IMR-90 (cell line): ENCODE measurements around the gene SERPINB1. TPM values are rescaled to one million over a fixed set of nuclear protein-coding genes. Genes with fewer than 3 reads are reported as not detected.

ENCODE experiments used
- ATAC-seq: fragments of 200-7000 bp; cut with Tn5 transposase; 2 replicates; pipeline ENCODE4 v1.9.1; 2020; ENCODE audit warnings: low read depth, mild to moderate bottlenecking, moderate library complexity
- BruUV-seq: library from RNA; stranded (reverse); fragments of 400-500 nt; replicated peaks from 2 replicates; lab custom pipeline; 2021; lab: Mats Ljungman, UMichigan
- CTCF ChIA-PET: fragments of 300-600 bp; formaldehyde crosslinking; extraction: SDS; loops from one replicate; lab custom pipeline; 2021; ENCODE audit warnings: antibody characterized with exemption; lab: Yijun Ruan, JAX
- POLR2A ChIA-PET: fragments of 300-600 bp; sonication (Branson Sonifier 250); formaldehyde crosslinking; loops from one replicate; lab custom pipeline; 2022; ENCODE audit warnings: antibody characterized with exemption; ENCODE audit not compliant: unreplicated experiment; lab: Charles Lee
- DNase-seq: peaks from one replicate; pipeline ENCODE4 v3.0.0; 2013
- H2AFZ ChIP-seq: replicated peaks from 2 replicates; pipeline ENCODE3; 2013; ENCODE audit warnings: low read length, mild to moderate bottlenecking; ENCODE audit not compliant: poor library complexity
- H2AK5ac ChIP-seq: 2 replicates; pipeline ENCODE4 v1.6.1; 2013; ENCODE audit warnings: low read depth, low read length, inconsistent platforms
- H2AK9ac ChIP-seq: replicated peaks from 2 replicates; pipeline ENCODE3; 2013; ENCODE audit warnings: mild to moderate bottlenecking, low read depth, low read length, moderate library complexity; ENCODE audit not compliant: poor library complexity
- H2BK120ac ChIP-seq: 2 replicates; pipeline ENCODE4 v1.6.1; 2013; ENCODE audit warnings: low read depth, low read length, inconsistent platforms
- H2BK15ac ChIP-seq: 3 replicates; pipeline ENCODE4 v1.6.1; 2013; ENCODE audit warnings: low read depth, low read length, inconsistent platforms
- H2BK20ac ChIP-seq: 2 replicates; pipeline ENCODE4 v1.6.1; 2013; ENCODE audit warnings: low read depth, mild to moderate bottlenecking, inconsistent platforms, low read length, moderate library complexity
- H2BK5ac ChIP-seq: 2 replicates; pipeline ENCODE4 v1.6.1; 2013; ENCODE audit warnings: mild to moderate bottlenecking, low read depth, low read length, inconsistent platforms; ENCODE audit not compliant: poor library complexity, severe bottlenecking
- H3K14ac ChIP-seq: replicated peaks from 2 replicates; pipeline ENCODE4 v1.6.1; 2013; ENCODE audit warnings: low read depth, low read length, inconsistent platforms
- H3K18ac ChIP-seq: 2 replicates; pipeline ENCODE4 v1.6.1; 2013; ENCODE audit warnings: low read depth, low read length, control low read depth
- H3K23ac ChIP-seq: 2 replicates; pipeline ENCODE4 v1.6.1; 2013; ENCODE audit warnings: low read depth, low read length, inconsistent platforms
- H3K27ac ChIP-seq: 2 replicates; pipeline ENCODE4 v1.5.1; 2013; ENCODE audit warnings: mild to moderate bottlenecking, control low read depth, low read length; ENCODE audit not compliant: insufficient read depth
- H3K27me3 ChIP-seq: 2 replicates; pipeline ENCODE4 v1.6.1; 2013; ENCODE audit warnings: low read length; ENCODE audit not compliant: control insufficient read depth, insufficient read depth
- H3K36me3 ChIP-seq: 2 replicates; pipeline ENCODE4 v1.6.1; 2013; ENCODE audit warnings: low read length, mixed read lengths; ENCODE audit not compliant: control insufficient read depth, insufficient read depth
- H3K4ac ChIP-seq: 2 replicates; pipeline ENCODE4 v1.6.1; 2013; ENCODE audit warnings: low read depth, low read length, inconsistent platforms
- H3K4me1 ChIP-seq: 2 replicates; pipeline ENCODE4 v1.6.1; 2013; ENCODE audit warnings: low read length, mixed read lengths; ENCODE audit not compliant: control insufficient read depth, insufficient read depth
- H3K4me2 ChIP-seq: 2 replicates; pipeline ENCODE4 v1.6.1; 2013; ENCODE audit warnings: low read depth, mild to moderate bottlenecking, control low read depth, low read length, moderate library complexity
- H3K4me3 ChIP-seq: 2 replicates; pipeline ENCODE4 v1.5.1; 2013; ENCODE audit warnings: low read depth, mild to moderate bottlenecking, control low read depth, low read length, moderate library complexity; ENCODE audit not compliant: insufficient read depth
- H3K56ac ChIP-seq: 2 replicates; pipeline ENCODE4 v1.6.1; 2013; ENCODE audit warnings: low read length, inconsistent platforms; ENCODE audit not compliant: insufficient read depth; ENCODE audit errors: extremely low read depth
- H3K79me1 ChIP-seq, 2 experiments: 2 replicates each; pipeline ENCODE4 v1.6.1; 2013; ENCODE audit warnings: low read length in 2 of 2, inconsistent platforms in 1 of 2, low read depth in 1 of 2
- H3K9ac ChIP-seq: 2 replicates; pipeline ENCODE4 v1.6.1; 2013; ENCODE audit warnings: low read depth, low read length, control low read depth
- H3K9me1 ChIP-seq: 2 replicates; pipeline ENCODE4 v1.6.1; 2013; ENCODE audit warnings: low read length, inconsistent platforms; ENCODE audit not compliant: insufficient read depth
- H3K9me3 ChIP-seq: 2 replicates; pipeline ENCODE4 v1.6.1; 2013; ENCODE audit warnings: low read length; ENCODE audit not compliant: control insufficient read depth, insufficient read depth
- H4K20me1 ChIP-seq: 2 replicates; pipeline ENCODE4 v1.6.1; 2013; ENCODE audit warnings: low read length, inconsistent platforms; ENCODE audit not compliant: insufficient read depth
- H4K5ac ChIP-seq: 2 replicates; pipeline ENCODE4 v1.6.1; 2013; ENCODE audit warnings: mild to moderate bottlenecking, low read depth, low read length, control low read depth
- H4K8ac ChIP-seq, 2 experiments: 2 replicates each; pipeline ENCODE4 v1.6.1; 2013; ENCODE audit warnings: low read depth in 2 of 2, low read length in 2 of 2, control low read depth in 1 of 2, inconsistent platforms in 1 of 2
- H4K91ac ChIP-seq: 2 replicates; pipeline ENCODE4 v1.6.1; 2013; ENCODE audit warnings: low read depth, low read length, inconsistent platforms; ENCODE audit not compliant: insufficient read depth
- FOS ChIP-seq: fragments of 150-350 bp; IDR thresholded peaks from 2 replicates; pipeline ENCODE4 v1.6.1; 2016; ENCODE audit warnings: low read depth, low read length
- MAFK ChIP-seq: IDR thresholded peaks from 2 replicates; pipeline ENCODE4 v1.6.1; 2012; ENCODE audit warnings: low read depth, low read length, improper control_type of control experiment
- MAZ ChIP-seq: IDR thresholded peaks from 2 replicates; pipeline ENCODE4 v1.6.1; 2012; ENCODE audit warnings: low read depth, mild to moderate bottlenecking, low read length, improper control_type of control experiment, moderate library complexity, borderline replicate concordance
- MXI1 ChIP-seq: IDR thresholded peaks from 2 replicates; pipeline ENCODE4 v1.6.1; 2012; ENCODE audit warnings: low read depth, mild to moderate bottlenecking, low read length, moderate library complexity, borderline replicate concordance
- NFE2L2 ChIP-seq: fragments of 150-350 bp; IDR thresholded peaks from 2 replicates; pipeline ENCODE4 v1.6.1; 2016; ENCODE audit warnings: low read depth, mild to moderate bottlenecking, low read length
- RAD21 ChIP-seq: IDR thresholded peaks from 2 replicates; pipeline ENCODE4 v1.6.1; 2012; ENCODE audit warnings: low read length, improper control_type of control experiment
- RCOR1 ChIP-seq: IDR thresholded peaks from 2 replicates; pipeline ENCODE4 v1.6.1; 2012; ENCODE audit warnings: mild to moderate bottlenecking, low read length, improper control_type of control experiment; ENCODE audit not compliant: insufficient replicate concordance
- RFX5 ChIP-seq: IDR thresholded peaks from 2 replicates; pipeline ENCODE4 v1.8.0; 2012; ENCODE audit warnings: low read depth, mild to moderate bottlenecking, low read length, moderate library complexity
- WGBS, 2 experiments: methylation state at CpG; one replicate each; pipeline versions ENCODE4 v1.1.5 to v1.1.7; 2013; ENCODE audit warnings: missing lambda C conversion rate in 2 of 2; ENCODE audit not compliant: insufficient read length in 1 of 2; ENCODE audit errors: extremely low coverage in 2 of 2; 5-methylcytosine and 5-hydroxymethylcytosine counted together
- dilution Hi-C: fragments of 300-500 bp; cut with HindIII; formaldehyde crosslinking; loops from one replicate; pipeline ENCODE4 v1.14.3; 2018; ENCODE audit warnings: low sequenced_read_pairs; ENCODE audit not compliant: unreplicated experiment
- in situ Hi-C: fragments of 300-500 bp; cut with MboI; formaldehyde crosslinking; loops from 3 replicates; pipeline ENCODE4 v1.14.3; 2019; ENCODE audit warnings: low sequenced_read_pairs, inconsistent platforms, mixed read lengths
- intact Hi-C: fragments of 100-400 bp; cut with micrococcal nuclease; formaldehyde crosslinking; loops from 2 replicates; pipeline ENCODE4 v1.10.0; 2022
- polyA plus RNA-seq, 3 experiments: library from polyadenylated mRNA; depleted of rRNA; stranded (reverse); fragments of >200 nt; gene quantifications; 2 replicates each; pipeline ENCODE4 v1.2.3, GENCODE V29; 2012; ENCODE audit warnings: low replicate concordance in 1 of 3
- total RNA-seq: library from RNA; depleted of rRNA; stranded (reverse); fragments of >200 nt; gene quantifications from 2 replicates; pipeline ENCODE4 v1.2.3, GENCODE V29; 2012
- TF ChIP-seq, protein P1 (sequence below): fragments of 150-350 bp; IDR thresholded peaks from 2 replicates; pipeline ENCODE4 v1.6.1; 2017; ENCODE audit warnings: mild to moderate bottlenecking, antibody characterized with exemption, low read length, low read depth
- TF ChIP-seq, protein P2 (sequence below): conservative IDR thresholded peaks from 2 replicates; pipeline ENCODE4 v1.5.1; 2012; ENCODE audit warnings: mild to moderate bottlenecking, low read depth, low read length, improper control_type of control experiment

The SERPINB1 gene
- total and polyA plus RNA-seq, 2 of the 4 experiments (the other 2 are of a cell fraction): 6.1 to 9.1 TPM

DNA sequence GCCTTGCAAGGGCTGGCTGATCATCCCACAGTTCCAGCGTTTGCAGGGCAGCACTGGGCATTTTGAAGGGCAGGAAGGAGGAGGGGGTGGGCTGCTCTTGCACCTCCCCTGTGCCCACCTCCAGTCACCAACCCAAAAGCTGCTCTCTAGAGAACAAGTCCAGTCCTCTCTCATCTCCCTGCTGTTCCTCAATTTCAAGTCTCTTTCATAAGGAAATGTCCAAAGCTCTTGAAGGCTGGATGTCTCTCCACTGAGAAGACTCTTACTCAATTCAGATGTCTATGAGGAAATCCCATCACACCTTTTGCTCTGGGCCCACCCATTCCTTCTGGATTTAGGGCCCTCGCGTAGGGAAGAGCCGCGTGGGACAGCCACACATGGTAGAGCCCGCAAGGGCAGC lies 44.8 kb downstream of the SERPINB1 start:
- no TSS peak for BruUV-seq
- H3K27me3 ChIP-seq: no peaks in the 10 kb centered on the region
- no peak overlapping the region for H4K8ac ChIP-seq
- ATAC-seq (no peak), DNase-seq (no peak)
- POLR2A ChIA-PET: no interaction called here
- TF ChIP-seq, protein P1, sequence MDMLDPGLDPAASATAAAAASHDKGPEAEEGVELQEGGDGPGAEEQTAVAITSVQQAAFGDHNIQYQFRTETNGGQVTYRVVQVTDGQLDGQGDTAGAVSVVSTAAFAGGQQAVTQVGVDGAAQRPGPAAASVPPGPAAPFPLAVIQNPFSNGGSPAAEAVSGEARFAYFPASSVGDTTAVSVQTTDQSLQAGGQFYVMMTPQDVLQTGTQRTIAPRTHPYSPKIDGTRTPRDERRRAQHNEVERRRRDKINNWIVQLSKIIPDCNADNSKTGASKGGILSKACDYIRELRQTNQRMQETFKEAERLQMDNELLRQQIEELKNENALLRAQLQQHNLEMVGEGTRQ: no peak
- TF ChIP-seq FOS (no peak), MAFK (no peak), MAZ (no peak), NFE2L2 (no peak), MXI1 (no peak), RFX5 (no peak), RCOR1 (no peak), RAD21 (no peak)
- TF ChIP-seq, protein P2, sequence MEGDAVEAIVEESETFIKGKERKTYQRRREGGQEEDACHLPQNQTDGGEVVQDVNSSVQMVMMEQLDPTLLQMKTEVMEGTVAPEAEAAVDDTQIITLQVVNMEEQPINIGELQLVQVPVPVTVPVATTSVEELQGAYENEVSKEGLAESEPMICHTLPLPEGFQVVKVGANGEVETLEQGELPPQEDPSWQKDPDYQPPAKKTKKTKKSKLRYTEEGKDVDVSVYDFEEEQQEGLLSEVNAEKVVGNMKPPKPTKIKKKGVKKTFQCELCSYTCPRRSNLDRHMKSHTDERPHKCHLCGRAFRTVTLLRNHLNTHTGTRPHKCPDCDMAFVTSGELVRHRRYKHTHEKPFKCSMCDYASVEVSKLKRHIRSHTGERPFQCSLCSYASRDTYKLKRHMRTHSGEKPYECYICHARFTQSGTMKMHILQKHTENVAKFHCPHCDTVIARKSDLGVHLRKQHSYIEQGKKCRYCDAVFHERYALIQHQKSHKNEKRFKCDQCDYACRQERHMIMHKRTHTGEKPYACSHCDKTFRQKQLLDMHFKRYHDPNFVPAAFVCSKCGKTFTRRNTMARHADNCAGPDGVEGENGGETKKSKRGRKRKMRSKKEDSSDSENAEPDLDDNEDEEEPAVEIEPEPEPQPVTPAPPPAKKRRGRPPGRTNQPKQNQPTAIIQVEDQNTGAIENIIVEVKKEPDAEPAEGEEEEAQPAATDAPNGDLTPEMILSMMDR: no peak
- no peak overlapping the region for H3K14ac ChIP-seq
- H3K79me1 ChIP-seq: peaks cover 7 to 47% of the 10 kb centered on the region in 2 experiments; a peak in 3 of 4 replicates
- no peak overlapping the region for H2AFZ ChIP-seq
- no peak overlapping the region for H3K4ac ChIP-seq
- H3K18ac ChIP-seq: no peak overlapping the region
- in situ Hi-C loops: loop anchor here (10.0 kb wide), 1 partner anchor 138 kb away; no protein-coding TSS in a partner anchor
- no peaks in the 10 kb centered on the region for H4K20me1 ChIP-seq
- H3K9me3 ChIP-seq: no peaks in the 10 kb centered on the region
- no peak overlapping the region for H4K91ac ChIP-seq
- peaks cover 20% of the 10 kb centered on the region; the same call in 1 of the 2 replicates for H3K9me1 ChIP-seq
- H3K36me3 ChIP-seq: no peaks in the 10 kb centered on the region
- H4K5ac ChIP-seq: no peak overlapping the region
- no peak overlapping the region for H2AK9ac ChIP-seq
- H2BK5ac ChIP-seq: no peak overlapping the region
- no peak overlapping the region for H3K23ac ChIP-seq
- 95% methylated on average over 4 of the region's 6 CpGs; no CpG with 5 or more reads in 1 of the 2 experiments for WGBS, 2 experiments
- CTCF ChIA-PET: interaction anchor here (0.5 kb wide), 1 partner anchor 601 kb away, joined by 3 read pairs; no protein-coding TSS in a partner anchor
- H2BK120ac ChIP-seq: no peak overlapping the region
- H3K4me1 ChIP-seq: peaks cover 9% of the 10 kb centered on the region; the same call in 1 of the 2 replicates
- H3K56ac ChIP-seq: no peak overlapping the region
- dilution Hi-C loops: no loop called here
- no peak overlapping the region for H2BK20ac ChIP-seq
- H2BK15ac ChIP-seq: no peak overlapping the region
- H3K9ac ChIP-seq: no peak overlapping the region
- no peak overlapping the region for H3K4me3 ChIP-seq
- intact Hi-C loops: no loop called here
- no peak overlapping the region; the same call in 1 of the 2 replicates for H2AK5ac ChIP-seq
- H3K27ac ChIP-seq: no peak overlapping the region
- no peak overlapping the region for H3K4me2 ChIP-seq
